Transverse colon (tissue), 4 donors: ENCODE results near the gene DCBLD2.

Experiments
- EP300 ChIP-seq: sonication (generic); formaldehyde crosslinking; IDR thresholded peaks from one replicate; pipeline ENCODE4 v1.6.1; 2017; ENCODE audit warnings: antibody characterized with exemption, low read depth
- POLR2A ChIP-seq: fragments of 450-650 bp; IDR thresholded peaks from one replicate; pipeline ENCODE4 v1.6.1; 2016; ENCODE audit warnings: antibody characterized with exemption, mild to moderate bottlenecking, moderate library complexity
- POLR2AphosphoS5 ChIP-seq, 3 donors: sonication (generic); formaldehyde crosslinking; IDR thresholded peaks; one replicate each; pipeline ENCODE4 v1.6.1; 2016; ENCODE audit warnings: antibody characterized with exemption in 3 of 3
- TF ChIP-seq, protein P1 (sequence below), 5 experiments: fragments of 200-600 bp in 3 of 5; fragments of 450-650 bp in 2 of 5; sonication (generic) in 3 of 5; IDR thresholded peaks; 1 replicate in 2 of 5; 2 replicates in 3 of 5; pipeline ENCODE4 v1.5.1; 2016 to 2017; ENCODE audit warnings: antibody characterized with exemption in 5 of 5, inconsistent platforms in 3 of 5, mild to moderate bottlenecking in 2 of 5, moderate library complexity in 1 of 5

DNA sequence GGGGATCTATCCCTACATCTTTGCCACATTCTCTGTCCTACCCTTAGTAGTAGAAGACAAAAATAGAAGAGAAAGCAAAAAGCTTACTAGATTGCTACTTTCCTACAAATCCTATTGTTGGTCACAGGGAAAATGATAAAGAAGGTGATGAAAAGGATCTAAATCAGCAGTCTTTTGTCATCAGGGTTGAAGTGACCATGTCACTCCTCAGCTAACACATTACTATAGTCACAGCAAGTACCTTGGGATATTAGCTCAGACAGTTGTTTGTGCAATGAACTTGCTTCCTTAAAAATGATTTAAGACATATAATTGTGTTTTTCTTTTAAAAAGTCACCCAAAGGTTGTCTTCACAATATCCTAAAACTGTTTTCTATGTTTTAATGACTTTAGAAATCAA lies 132.0 kb downstream of the DCBLD2 start:
- TF ChIP-seq, protein P1, sequence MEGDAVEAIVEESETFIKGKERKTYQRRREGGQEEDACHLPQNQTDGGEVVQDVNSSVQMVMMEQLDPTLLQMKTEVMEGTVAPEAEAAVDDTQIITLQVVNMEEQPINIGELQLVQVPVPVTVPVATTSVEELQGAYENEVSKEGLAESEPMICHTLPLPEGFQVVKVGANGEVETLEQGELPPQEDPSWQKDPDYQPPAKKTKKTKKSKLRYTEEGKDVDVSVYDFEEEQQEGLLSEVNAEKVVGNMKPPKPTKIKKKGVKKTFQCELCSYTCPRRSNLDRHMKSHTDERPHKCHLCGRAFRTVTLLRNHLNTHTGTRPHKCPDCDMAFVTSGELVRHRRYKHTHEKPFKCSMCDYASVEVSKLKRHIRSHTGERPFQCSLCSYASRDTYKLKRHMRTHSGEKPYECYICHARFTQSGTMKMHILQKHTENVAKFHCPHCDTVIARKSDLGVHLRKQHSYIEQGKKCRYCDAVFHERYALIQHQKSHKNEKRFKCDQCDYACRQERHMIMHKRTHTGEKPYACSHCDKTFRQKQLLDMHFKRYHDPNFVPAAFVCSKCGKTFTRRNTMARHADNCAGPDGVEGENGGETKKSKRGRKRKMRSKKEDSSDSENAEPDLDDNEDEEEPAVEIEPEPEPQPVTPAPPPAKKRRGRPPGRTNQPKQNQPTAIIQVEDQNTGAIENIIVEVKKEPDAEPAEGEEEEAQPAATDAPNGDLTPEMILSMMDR (IDR thresholded peaks at IDR 0.05), result no peak
- no peak for TF ChIP-seq POLR2A
- no peak for TF ChIP-seq EP300
- TF ChIP-seq POLR2AphosphoS5 (IDR thresholded peaks at IDR 0.05), result no peak
